ENCODE data around the gene CCDC74B. TPM values are rescaled to one million over a fixed set of nuclear protein-coding genes. Genes with fewer than 3 reads are reported as not detected.
"Not testable (repeated sequence)": the region's sequence is repeated elsewhere in the genome, so short reads cannot be mapped to it uniquely, and the experiment has no call there.

Gene CCDC74B
- polyA plus RNA-seq, 1 donor (not counting 4 experiments of a cell fraction or from before 2014, with no cell fraction given): 0.52 TPM

- Histone ChIP-seq H3K4me3 (ENCODE audit: control insufficient read depth in 2 of 3, extremely low read depth in 1 of 3, insufficient read depth in 2 of 3, low read depth in 1 of 3, low read length in 3 of 3) (no peak overlapping the region), H3K79me2 (ENCODE audit: control insufficient read depth, insufficient read depth, low read length) (no peaks in the 10 kb centered on the region), H4K20me1 (ENCODE audit: control insufficient read depth, extremely low read depth, insufficient read depth, low read length) (no peaks in the 10 kb centered on the region), H3K9me3 (ENCODE audit: control insufficient read depth, low read depth, low read length) (no peaks in the 10 kb centered on the region), H3K9ac (ENCODE audit: control insufficient read depth, extremely low read depth, insufficient read depth, low read length) (no peak overlapping the region), H3K36me3 (ENCODE audit: control insufficient read depth in 2 of 2, extremely low read depth in 1 of 2, insufficient read depth in 2 of 2, low read length in 2 of 2) (peaks cover 0 to 9% of the 10 kb centered on the region in 2 experiments), H3K4me2 (ENCODE audit: control insufficient read depth, extremely low read depth, insufficient read depth, low read depth, low read length) (no peak overlapping the region), H3K27ac (ENCODE audit: control insufficient read depth, insufficient read depth, low read length) (no peak overlapping the region), H3K9me1 (ENCODE audit: control insufficient read depth, extremely low read depth, insufficient read depth, low read length) (no peaks in the 10 kb centered on the region), H2AFZ (ENCODE audit: control insufficient read depth, low read length) (no peak overlapping the region), H3K4me1 (ENCODE audit: control insufficient read depth, extremely low read depth, insufficient read depth, low read length) (no peaks in the 10 kb centered on the region), H3K27me3 (ENCODE audit: control insufficient read depth, extremely low read depth, insufficient read depth, low read length) (no peaks in the 10 kb centered on the region)
- TF ChIP-seq CTCF (optimal IDR thresholded peaks at IDR 0.05 in 1 of 3, IDR thresholded peaks at IDR 0.05 in 1 of 3, conservative IDR thresholded peaks at IDR 0.05 in 1 of 3; ENCODE audit: extremely low read depth in 1 of 3, insufficient read depth in 2 of 3, low read length in 3 of 3) (no peak), EZH2 (IDR thresholded peaks at IDR 0.05; ENCODE audit: low read length) (no peak)
- FAIRE-seq: no peak
- dilution Hi-C loops (cut with MboI; ENCODE audit: extremely low pct_ligation_motif_present, low sequenced_read_pairs): no loop called here
- no peak for DNase-seq (ENCODE audit: low read depth, low spot score)
Observed at GRCh38 chr2:130156624-130157004, 11.7 kb upstream of the CCDC74B start.

GRCh38 chr2:130155956-130156623 lies 11.2 kb upstream of the CCDC74B start:
- DNase-seq (ENCODE audit: low read depth, low spot score); H3K9me3 ChIP-seq (ENCODE audit: control insufficient read depth, low read depth, low read length); H3K27me3 ChIP-seq (ENCODE audit: control insufficient read depth, extremely low read depth, insufficient read depth, low read length); H2AFZ ChIP-seq (ENCODE audit: control insufficient read depth, low read length); H3K4me1 ChIP-seq (ENCODE audit: control insufficient read depth, extremely low read depth, insufficient read depth, low read length); H3K4me2 ChIP-seq (ENCODE audit: control insufficient read depth, extremely low read depth, insufficient read depth, low read depth, low read length); H3K27ac ChIP-seq (ENCODE audit: control insufficient read depth, insufficient read depth, low read length); H3K4me3 ChIP-seq (ENCODE audit: control insufficient read depth in 2 of 3, extremely low read depth in 1 of 3, insufficient read depth in 2 of 3, low read depth in 1 of 3, low read length in 3 of 3); H3K36me3 ChIP-seq (ENCODE audit: control insufficient read depth in 2 of 2, extremely low read depth in 1 of 2, insufficient read depth in 2 of 2, low read length in 2 of 2); H4K20me1 ChIP-seq (ENCODE audit: control insufficient read depth, extremely low read depth, insufficient read depth, low read length); H3K79me2 ChIP-seq (ENCODE audit: control insufficient read depth, insufficient read depth, low read length); dilution Hi-C loops (cut with MboI; ENCODE audit: extremely low pct_ligation_motif_present, low sequenced_read_pairs); H3K9ac ChIP-seq (ENCODE audit: control insufficient read depth, extremely low read depth, insufficient read depth, low read length); H3K9me1 ChIP-seq (ENCODE audit: control insufficient read depth, extremely low read depth, insufficient read depth, low read length): not testable (repeated sequence)
- TF ChIP-seq CTCF (optimal IDR thresholded peaks at IDR 0.05 in 1 of 3, IDR thresholded peaks at IDR 0.05 in 1 of 3, conservative IDR thresholded peaks at IDR 0.05 in 1 of 3; ENCODE audit: extremely low read depth in 1 of 3, insufficient read depth in 2 of 3, low read length in 3 of 3): peak; percentile 40 to 71 (median 58)
- FAIRE-seq: peak; percentile 44
